PC-3 (cell line): Measurements from ENCODE around the gene RETREG1.

Source experiments
- CTCF ChIP-seq: fragments of 300-600 bp; sonication (generic); conservative IDR thresholded peaks from 2 replicates; pipeline ENCODE4 v1.5.1; 2017; ENCODE audit warnings: antibody characterized with exemption, low read depth, mild to moderate bottlenecking, low read length
- EZH2 ChIP-seq: fragments of 300-600 bp; sonication (generic); IDR thresholded peaks from one replicate; pipeline ENCODE4 v1.6.1; 2017; ENCODE audit warnings: antibody characterized with exemption, mild to moderate bottlenecking, low read length; ENCODE audit not compliant: unreplicated experiment

GRCh38 chr5:16457853-16458252 lies 158.9 kb downstream of the RETREG1 start:
- TF ChIP-seq CTCF (no peak), EZH2 (no peak)
